Measurements from ENCODE around the gene ZNF467. TPM values are rescaled to one million over a fixed set of nuclear protein-coding genes. Genes with fewer than 3 reads are reported as not detected.
A peak's percentile ranks its signal among the peaks of the same experiment; 100 is the strongest.

ZNF467 gene
- total and polyA plus RNA-seq, 2 experiments from 2014 or later: 0.10 to 0.40 TPM

GRCh38 chr7:149788300-149788851 lies 15.0 kb upstream of the ZNF467 start (continued):
- no peak for TF ChIP-seq CTCF (conservative IDR thresholded peaks at IDR 0.05; ENCODE audit: low read depth in 2 of 2)

GRCh38 chr7:149787428-149788299 lies 14.3 kb upstream of the ZNF467 start:
- no peak overlapping the region for H3K27ac ChIP-seq (ENCODE audit: low read depth)
- ATAC-seq: peak; percentile 47
- no peaks in the 10 kb centered on the region for H3K36me3 ChIP-seq (ENCODE audit: insufficient read depth)
- Mint-ChIP-seq H3K36me3 (ENCODE audit: low read depth) (no peaks in the 10 kb centered on the region), H3K4me1 (peaks cover 12% of the 10 kb centered on the region), H3K9me3 (no peaks in the 10 kb centered on the region), H3K4me3 (no peak overlapping the region), H3K27me3 (ENCODE audit: insufficient read depth, low read depth, poor library complexity) (peaks cover 31% of the 10 kb centered on the region), H3K27ac (no peak overlapping the region)
- no peaks in the 10 kb centered on the region; the same call in 1 of the 2 replicates for H3K4me1 ChIP-seq (ENCODE audit: insufficient read depth)
- H3K79me2 ChIP-seq (replicated peaks; ENCODE audit: insufficient read depth): no peaks in the 10 kb centered on the region
- H2AFZ ChIP-seq: peak overlapping the region; percentile 38
- no peaks in the 10 kb centered on the region for H3K9me2 ChIP-seq (ENCODE audit: insufficient read depth)
- TF ChIP-seq ZNF462 (CRISPR knock-in tag; IDR thresholded peaks at IDR 0.05) (no peak), EZH2 (IDR thresholded peaks at IDR 0.05; ENCODE audit: low read depth, unreplicated experiment) (no peak), CTCF (conservative IDR thresholded peaks at IDR 0.05; ENCODE audit: low read depth in 2 of 2) (peak in 1 of 2 experiments; percentile 58; a peak in 3 of 4 replicates), CREB1 (CRISPR knock-in tag; IDR thresholded peaks at IDR 0.05; ENCODE audit: low read depth) (no peak), REST (IDR thresholded peaks at IDR 0.05; ENCODE audit: unreplicated experiment) (no peak), ZNF114 (CRISPR knock-in tag; IDR thresholded peaks at IDR 0.05) (no peak), NANOG (IDR thresholded peaks at IDR 0.05; ENCODE audit: borderline replicate concordance) (no peak), ZNF331 (CRISPR knock-in tag; IDR thresholded peaks at IDR 0.05; ENCODE audit: low read depth) (no peak)
- peak; percentile 58 for DNase-seq (ENCODE audit: low spot score)
- H3K4me3 ChIP-seq: no peak overlapping the region
- peaks cover 28% of the 10 kb centered on the region for H3K27me3 ChIP-seq (ENCODE audit: insufficient read depth)
- H4K20me1 ChIP-seq (replicated peaks; ENCODE audit: insufficient read depth): no peaks in the 10 kb centered on the region
- H3F3A ChIP-seq (replicated peaks; ENCODE audit: low read depth): no peaks in the 10 kb centered on the region
- H3K4me2 ChIP-seq: no peak overlapping the region; the same call in 1 of the 2 replicates
